H1 (cell line): ENCODE data around the gene MAP3K6. TPM values are rescaled to one million over a fixed set of nuclear protein-coding genes. Genes with fewer than 3 reads are reported as not detected.
A peak's percentile ranks its signal among the peaks of the same experiment; 100 is the strongest.

ENCODE experiments used
- CTCF ChIA-PET: fragments of 300-600 bp; sonication (Branson Sonifier 250); formaldehyde crosslinking; loops from one replicate; lab custom pipeline; 2021; ENCODE audit not compliant: partially characterized antibody; lab: Charles Lee
- POLR2A ChIA-PET: fragments of 300-600 bp; sonication (Branson Sonifier 250); formaldehyde crosslinking; loops from one replicate; lab custom pipeline; 2021; ENCODE audit warnings: inconsistent platforms; ENCODE audit not compliant: partially characterized antibody; lab: Charles Lee
- DNase-seq, 2 experiments: peaks; one replicate each; pipeline versions ENCODE4 v3.0.0 to v3.0.0-alpha.2; 2010 to 2022; ENCODE audit warnings: low spot score in 2 of 2, low read depth in 1 of 2, mixed read lengths in 1 of 2
- FAIRE-seq: peaks from 2 replicates; lab custom pipeline; 2011; peaks lifted over from hg19 to GRCh38; lab: Jason Lieb, UNC
- H2AFZ ChIP-seq: 2 replicates; pipeline ENCODE4 v1.8.1; 2012; ENCODE audit warnings: low read length, inconsistent platforms
- H2AK5ac ChIP-seq: 2 replicates; pipeline ENCODE4 v1.6.1; 2013; ENCODE audit warnings: low read depth, low read length
- H2BK120ac ChIP-seq: replicated peaks from 2 replicates; pipeline ENCODE3; 2013; ENCODE audit warnings: low read depth, low read length, inconsistent platforms
- H2BK12ac ChIP-seq: 2 replicates; pipeline ENCODE4 v1.6.1; 2013; ENCODE audit warnings: low read depth, low read length
- H2BK15ac ChIP-seq: 2 replicates; pipeline ENCODE4 v1.6.1; 2013; ENCODE audit warnings: low read length
- H2BK20ac ChIP-seq: 2 replicates; pipeline ENCODE4 v1.6.1; 2013; ENCODE audit warnings: low read length
- H2BK5ac ChIP-seq: 2 replicates; pipeline ENCODE4 v1.6.1; 2013; ENCODE audit warnings: low read depth, low read length
- H3K14ac ChIP-seq: 2 replicates; pipeline ENCODE4 v1.6.1; 2013; ENCODE audit warnings: inconsistent platforms; ENCODE audit not compliant: insufficient read length
- H3K18ac ChIP-seq: 2 replicates; pipeline ENCODE4 v1.6.1; 2013; ENCODE audit warnings: low read length; ENCODE audit errors: extremely low read depth
- H3K23ac ChIP-seq: 2 replicates; pipeline ENCODE4 v1.6.1; 2013; ENCODE audit warnings: inconsistent platforms; ENCODE audit not compliant: insufficient read length
- H3K23me2 ChIP-seq: 2 replicates; pipeline ENCODE4 v1.6.1; 2013; ENCODE audit warnings: low read depth, low read length
- H3K27ac ChIP-seq: 2 replicates; pipeline ENCODE4 v1.6.1; 2011; ENCODE audit warnings: low read depth, low read length, inconsistent platforms
- H3K27me3 ChIP-seq, 4 experiments: replicated peaks in 1 of 4; 1 replicate in 1 of 4; 2 replicates in 3 of 4; pipeline versions ENCODE4 v1.6.1 to v1.8.1; 2011 to 2013; ENCODE audit warnings: low read length in 3 of 4, mild to moderate bottlenecking in 3 of 4, inconsistent platforms in 2 of 4, mixed read lengths in 2 of 4, moderate library complexity in 1 of 4; ENCODE audit not compliant: control insufficient read depth in 3 of 4, insufficient read depth in 3 of 4; ENCODE audit errors: extremely low read depth in 1 of 4
- H3K36me3 ChIP-seq, 4 experiments: 2 replicates each; pipeline versions ENCODE4 v1.6.1 to v1.8.1; 2011 to 2013; ENCODE audit warnings: mild to moderate bottlenecking in 4 of 4, low read length in 3 of 4, moderate library complexity in 2 of 4, control low read depth in 1 of 4, inconsistent platforms in 1 of 4; ENCODE audit not compliant: insufficient read depth in 4 of 4, control insufficient read depth in 2 of 4
- H3K4ac ChIP-seq: replicated peaks from 2 replicates; pipeline ENCODE3; 2013; ENCODE audit warnings: low read length, low read depth, mixed read lengths, inconsistent platforms; ENCODE audit not compliant: insufficient read length
- H3K4me1 ChIP-seq, 4 experiments: replicated peaks in 1 of 4; 1 replicate in 1 of 4; 2 replicates in 3 of 4; pipeline versions ENCODE4 v1.6.1 to v1.8.1; 2011 to 2013; ENCODE audit warnings: low read length in 3 of 4, inconsistent platforms in 2 of 4, mixed read lengths in 1 of 4; ENCODE audit not compliant: insufficient read depth in 4 of 4, control insufficient read depth in 3 of 4
- H3K4me2 ChIP-seq, 2 experiments: 2 replicates each; pipeline versions ENCODE4 v1.6.1 to v1.8.1; 2011 to 2013; ENCODE audit warnings: low read depth in 2 of 2, low read length in 2 of 2, control low read depth in 1 of 2, inconsistent platforms in 1 of 2, mild to moderate bottlenecking in 1 of 2; ENCODE audit not compliant: insufficient read depth in 1 of 2
- H3K4me3 ChIP-seq, 4 experiments: fragments of 200-600, 300-600 bp in 1 of 4; sonication (generic), shearing (Covaris generic), sonication (Bioruptor Twin) in 1 of 4; 2 replicates each; pipeline versions ENCODE4 v1.5.1 to v1.8.1; 2011 to 2016; ENCODE audit warnings: low read length in 4 of 4, low read depth in 3 of 4, control low read depth in 2 of 4, inconsistent platforms in 2 of 4, mild to moderate bottlenecking in 2 of 4, mixed read lengths in 1 of 4, moderate library complexity in 1 of 4; ENCODE audit not compliant: insufficient read depth in 2 of 4; ENCODE audit errors: extremely low read depth in 1 of 4
- H3K56ac ChIP-seq: replicated peaks from 2 replicates; pipeline ENCODE3; 2013; ENCODE audit warnings: low read depth, mild to moderate bottlenecking, mixed read lengths, low read length, inconsistent platforms; ENCODE audit not compliant: insufficient read length
- H3K79me1 ChIP-seq: 2 replicates; pipeline ENCODE4 v1.6.1; 2013; ENCODE audit warnings: low read depth, low read length, control low read depth
- H3K79me2 ChIP-seq, 2 experiments: 2 replicates each; pipeline versions ENCODE4 v1.6.1 to v1.8.1; 2012 to 2013; ENCODE audit warnings: low read length in 2 of 2, mild to moderate bottlenecking in 2 of 2, inconsistent platforms in 1 of 2; ENCODE audit not compliant: insufficient read depth in 2 of 2, control insufficient read depth in 1 of 2
- H3K9ac ChIP-seq, 4 experiments: replicated peaks in 1 of 4; 1 replicate in 1 of 4; 2 replicates in 3 of 4; pipeline versions ENCODE4 v1.6.1 to v1.8.1; 2011 to 2013; ENCODE audit warnings: low read depth in 3 of 4, low read length in 3 of 4, control low read depth in 2 of 4, mild to moderate bottlenecking in 2 of 4, moderate library complexity in 2 of 4, inconsistent platforms in 1 of 4; ENCODE audit errors: extremely low read depth in 1 of 4
- H3K9me3 ChIP-seq, 2 experiments: 2 replicates each; pipeline versions ENCODE4 v1.6.1 to v1.8.1; 2012 to 2013; ENCODE audit warnings: mild to moderate bottlenecking in 2 of 2, moderate library complexity in 2 of 2, control low read depth in 1 of 2, inconsistent platforms in 1 of 2, low read depth in 1 of 2, low read length in 1 of 2, mixed read lengths in 1 of 2; ENCODE audit not compliant: insufficient read depth in 2 of 2
- H4K20me1 ChIP-seq, 2 experiments: replicated peaks in 1 of 2; 2 replicates each; pipeline versions ENCODE3 to v1.8.1; 2011 to 2013; ENCODE audit warnings: inconsistent platforms in 2 of 2, low read length in 2 of 2, mild to moderate bottlenecking in 1 of 2; ENCODE audit not compliant: insufficient read depth in 2 of 2, control insufficient read depth in 1 of 2
- H4K5ac ChIP-seq: 2 replicates; pipeline ENCODE4 v1.6.1; 2013; ENCODE audit warnings: low read length, low read depth, mixed read lengths, inconsistent platforms; ENCODE audit not compliant: insufficient read length
- H4K8ac ChIP-seq: 2 replicates; pipeline ENCODE4 v1.8.0; 2013; ENCODE audit warnings: mild to moderate bottlenecking, moderate library complexity, low read length, inconsistent platforms; ENCODE audit not compliant: insufficient read depth; ENCODE audit errors: extremely low read depth
- H4K91ac ChIP-seq: replicated peaks from 2 replicates; pipeline ENCODE3; 2013; ENCODE audit warnings: low read length, mixed read lengths, inconsistent platforms; ENCODE audit not compliant: insufficient read length
- CHD2 ChIP-seq: IDR thresholded peaks from 2 replicates; pipeline ENCODE4 v1.6.1; 2012; ENCODE audit warnings: low read length, improper control_type of control experiment
- SP4 ChIP-seq: IDR thresholded peaks from 2 replicates; pipeline ENCODE4 v1.6.1; 2012; ENCODE audit warnings: low read length, inconsistent platforms
- WGBS, 2 experiments: shearing (Covaris generic) in 1 of 2; methylation state at CpG; one replicate each; pipeline versions ENCODE4 v1.1.6 to v1.1.7; 2013 to 2015; ENCODE audit warnings: low lambda C conversion rate in 2 of 2, mixed read lengths in 2 of 2, inconsistent platforms in 1 of 2, low coverage in 1 of 2, missing lambda C conversion rate in 1 of 2; ENCODE audit not compliant: insufficient replicate concordance in 2 of 2, insufficient coverage in 1 of 2, insufficient read length in 1 of 2; ENCODE audit errors: extremely low coverage in 1 of 2, missing lambda C conversion rate in 1 of 2; 5-methylcytosine and 5-hydroxymethylcytosine counted together
- polyA plus RNA-seq, 7 experiments: library from polyadenylated mRNA; depleted of rRNA in 3 of 7; stranded (reverse) in 5 of 7; unstranded in 2 of 7; fragments of >200 nt in 5 of 7; fragments of 200-250 nt in 2 of 7; gene quantifications; 1 replicate in 5 of 7; 2 replicates in 1 of 7; 4 replicates in 1 of 7; pipeline versions ENCODE4 v1.2.1 to v1.2.3, GENCODE V29; 2011 to 2013; ENCODE audit warnings: missing spikeins in 2 of 7, mixed read lengths in 2 of 7
- total RNA-seq: library from RNA; stranded (reverse); fragmentation: NEBNext Ultra II Directional; extraction: Animal tissue kit (Norgen Biotek cat#: 25700); gene quantifications from 2 replicates; pipeline ENCODE4 v1.2.1, GENCODE V29; 2021

MAP3K6 gene
- total and polyA plus RNA-seq, 2 of the 8 experiments (the other 6 are each of a cell fraction or from before 2014, with no cell fraction given), result 7.4 to 7.6 TPM

- Histone ChIP-seq H3K27me3 (no peaks in the 10 kb centered on the region; a peak in 1 of 7 replicates), H2BK15ac (no peak overlapping the region; the same call in 1 of the 2 replicates), H2BK120ac (no peak overlapping the region), H3K4ac (no peak overlapping the region), H3K23me2 (peaks cover 2% of the 10 kb centered on the region; the same call in 1 of the 2 replicates), H3K56ac (no peak overlapping the region), H2AFZ (no peak overlapping the region), H3K79me2 (peaks cover 2 to 55% of the 10 kb centered on the region in 2 experiments), H2BK20ac (no peak overlapping the region), H3K27ac (no peak overlapping the region), H3K14ac (no peak overlapping the region), H4K8ac (no peak overlapping the region), H2BK12ac (no peak overlapping the region), H4K20me1 (peaks cover 8 to 16% of the 10 kb centered on the region in 2 experiments), H2AK5ac (no peak overlapping the region), H4K91ac (no peak overlapping the region), H4K5ac (no peak overlapping the region), H3K79me1 (peaks cover 8% of the 10 kb centered on the region; the same call in 1 of the 2 replicates), H3K23ac (no peak overlapping the region), H2BK5ac (no peak overlapping the region; the same call in 1 of the 2 replicates), H3K4me2 (no peak overlapping the region), H3K4me3 (no peak overlapping the region), H3K9me3 (no peaks in the 10 kb centered on the region), H3K36me3 (peaks cover 4 to 12% (median 6%) of the 10 kb centered on the region in 4 experiments; a peak in 7 of 8 replicates), H3K9ac (peak overlapping the region in 1 of 4 experiments; percentile 19; a peak in 1 of 7 replicates), H3K18ac (no peak overlapping the region), H3K4me1 (0 out of 7 replicates have a peak, but pooled peaks cover 0 to 3% (median 0%) of the 10 kb centered on the region in 4 experiments)
- no peak for DNase-seq
- FAIRE-seq, result no peak
- TF ChIP-seq SP4, result no peak
- no peak for TF ChIP-seq CHD2
- ChIA-PET POLR2A (interaction anchor here (0.9 to 1.3 kb wide), 2 partner anchors 9 to 21 kb away, joined by 3 to 5 read pairs; no protein-coding TSS in a partner anchor), CTCF (interaction anchor here (0.7 to 7.0 kb wide), 10 partner anchors 10 to 75 kb away, joined by 3 to 102 read pairs (median 8); no protein-coding TSS in a partner anchor)
- WGBS, 2 experiments, result 88% methylated on average over 5 of the region's 5 CpGs; no CpG with 5 or more reads in 1 of the 2 experiments
These were observed 38.8 kb downstream of the MAP3K6 start for GRCh38 chr1:27327964-27328363.
